Peyer's patch (tissue), 4 donors: ENCODE results near the gene FARS2.

Experiments used
- POLR2A ChIP-seq, 2 donors: fragments of 450-650 bp; IDR thresholded peaks; one replicate each; pipeline ENCODE4 v1.5.1; 2017; ENCODE audit warnings: antibody characterized with exemption in 2 of 2, mild to moderate bottlenecking in 2 of 2, moderate library complexity in 2 of 2
- TF ChIP-seq, protein P1 (sequence below), 6 experiments: fragments of 450-650 bp in 4 of 6; fragments of 200-600 bp in 2 of 6; sonication (generic) in 1 of 6; IDR thresholded peaks; one replicate each; pipeline ENCODE4 v1.5.1; 2017 to 2019; ENCODE audit warnings: antibody characterized with exemption in 6 of 6, mild to moderate bottlenecking in 3 of 6, moderate library complexity in 1 of 6

DNA sequence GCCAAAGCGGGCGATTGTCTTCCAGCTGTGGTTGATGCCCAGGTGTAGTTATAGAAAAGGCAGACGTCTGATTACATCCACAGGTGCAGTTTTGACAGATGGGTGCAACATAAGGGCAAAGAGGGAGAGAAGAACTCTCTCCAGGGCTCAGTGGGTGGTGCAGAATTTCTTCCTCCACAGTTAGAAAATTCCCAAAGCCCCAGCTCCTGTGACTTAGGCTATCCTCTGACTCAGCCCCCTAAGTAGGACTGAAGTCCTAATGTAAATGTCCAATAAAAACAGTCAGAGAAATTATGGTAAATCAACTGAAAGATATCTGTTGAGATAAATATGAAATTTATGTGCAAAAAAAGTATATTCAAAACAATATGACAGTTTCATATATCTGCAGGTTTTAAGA lies 32.0 kb upstream of the FARS2 start:
- TF ChIP-seq, protein P1, sequence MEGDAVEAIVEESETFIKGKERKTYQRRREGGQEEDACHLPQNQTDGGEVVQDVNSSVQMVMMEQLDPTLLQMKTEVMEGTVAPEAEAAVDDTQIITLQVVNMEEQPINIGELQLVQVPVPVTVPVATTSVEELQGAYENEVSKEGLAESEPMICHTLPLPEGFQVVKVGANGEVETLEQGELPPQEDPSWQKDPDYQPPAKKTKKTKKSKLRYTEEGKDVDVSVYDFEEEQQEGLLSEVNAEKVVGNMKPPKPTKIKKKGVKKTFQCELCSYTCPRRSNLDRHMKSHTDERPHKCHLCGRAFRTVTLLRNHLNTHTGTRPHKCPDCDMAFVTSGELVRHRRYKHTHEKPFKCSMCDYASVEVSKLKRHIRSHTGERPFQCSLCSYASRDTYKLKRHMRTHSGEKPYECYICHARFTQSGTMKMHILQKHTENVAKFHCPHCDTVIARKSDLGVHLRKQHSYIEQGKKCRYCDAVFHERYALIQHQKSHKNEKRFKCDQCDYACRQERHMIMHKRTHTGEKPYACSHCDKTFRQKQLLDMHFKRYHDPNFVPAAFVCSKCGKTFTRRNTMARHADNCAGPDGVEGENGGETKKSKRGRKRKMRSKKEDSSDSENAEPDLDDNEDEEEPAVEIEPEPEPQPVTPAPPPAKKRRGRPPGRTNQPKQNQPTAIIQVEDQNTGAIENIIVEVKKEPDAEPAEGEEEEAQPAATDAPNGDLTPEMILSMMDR (IDR thresholded peaks at IDR 0.05) = no peak
- no peak for TF ChIP-seq POLR2A (IDR thresholded peaks at IDR 0.05)
